ENCODE data around the gene SLCO1A2. TPM values are rescaled to one million over a fixed set of nuclear protein-coding genes. Genes with fewer than 3 reads are reported as not detected.
"Not testable (repeated sequence)": the region's sequence is repeated elsewhere in the genome, so short reads cannot be mapped to it uniquely, and the experiment has no call there.

Gene SLCO1A2
- total RNA-seq, 1 donor from 2014 or later = 23.9 TPM

- H3K4me1 ChIP-seq = no peaks in the 10 kb centered on the region
- H3K27ac ChIP-seq = no peak overlapping the region
- H3K4me3 ChIP-seq = no peak overlapping the region
- H2AFZ ChIP-seq (replicated peaks) = no peak overlapping the region
- no peak for DNase-seq (ENCODE audit: low spot score)
- no peak overlapping the region for H3K27ac Mint-ChIP-seq
- H3K27me3 Mint-ChIP-seq (ENCODE audit: insufficient read depth, low read depth) = no peaks in the 10 kb centered on the region
- H3K4me3 Mint-ChIP-seq = no peak overlapping the region
- H3K79me2 ChIP-seq (ENCODE audit: low read depth) = no peaks in the 10 kb centered on the region
- no peaks in the 10 kb centered on the region for H3K9me3 Mint-ChIP-seq
- no peak overlapping the region for H3K4me2 ChIP-seq
- H3K9me3 ChIP-seq (ENCODE audit: low read depth) = no peaks in the 10 kb centered on the region
- H4K20me1 ChIP-seq (ENCODE audit: low read depth) = no peaks in the 10 kb centered on the region
- H3K9ac ChIP-seq = no peak overlapping the region
- no peaks in the 10 kb centered on the region for H3K4me1 Mint-ChIP-seq
- no peaks in the 10 kb centered on the region for H3K36me3 ChIP-seq
- TF ChIP-seq EZH2 (IDR thresholded peaks at IDR 0.05) = no peak
- H3K27me3 ChIP-seq = no peaks in the 10 kb centered on the region
- no peaks in the 10 kb centered on the region for H3F3A ChIP-seq (ENCODE audit: low read depth)
- no peaks in the 10 kb centered on the region for H3K36me3 Mint-ChIP-seq
These were observed 44.5 kb upstream of the SLCO1A2 start for GRCh38 chr12:21379218-21379617.

GRCh38 chr12:21372602-21373001 is 37.9 kb upstream of the SLCO1A2 start, which contains the start of gene IAPP:
Gene IAPP, plus strand, starts transcription at chr12:21372902. Its CDS starts 450 bp downstream, at chr12:21373352.
- Histone ChIP-seq H3K27ac (no peak within 1 kb of the TSS), H3K9ac (no peak within 1 kb of the TSS), H3K4me3 (no peak within 1 kb of the TSS), H2AFZ (replicated peaks) (no peak within 1 kb of the TSS), H3K9me3 (ENCODE audit: low read depth) (no peaks in the 10 kb centered on the region), H4K20me1 (ENCODE audit: low read depth) (no peaks in the 10 kb centered on the region), H3K4me2 (no peak within 1 kb of the TSS), H3K36me3 (no peaks in the 10 kb centered on the region), H3K4me1 (no peaks in the 10 kb centered on the region), H3K27me3 (no peaks in the 10 kb centered on the region), H3K79me2 (ENCODE audit: low read depth) (no peaks in the 10 kb centered on the region), H3F3A (ENCODE audit: low read depth) (no peaks in the 10 kb centered on the region)
- Mint-ChIP-seq H3K27ac (no peak within 1 kb of the TSS), H3K27me3 (ENCODE audit: insufficient read depth, low read depth) (no peaks in the 10 kb centered on the region), H3K9me3 (no peaks in the 10 kb centered on the region), H3K4me3 (no peak within 1 kb of the TSS), H3K36me3 (no peaks in the 10 kb centered on the region), H3K4me1 (no peaks in the 10 kb centered on the region)
- DNase-seq (ENCODE audit: low spot score) = no peak
- TF ChIP-seq EZH2phosphoT487 (IDR thresholded peaks at IDR 0.05) (no peak), CTCF (IDR thresholded peaks at IDR 0.05) (no peak), EZH2 (IDR thresholded peaks at IDR 0.05) (no peak)

- Histone ChIP-seq H2AFZ (replicated peaks) (no peak overlapping the region), H3K79me2 (ENCODE audit: low read depth) (no peaks in the 10 kb centered on the region), H3K4me2 (no peak overlapping the region), H4K20me1 (ENCODE audit: low read depth) (no peaks in the 10 kb centered on the region), H3K4me3 (no peak overlapping the region), H3K9ac (no peak overlapping the region), H3F3A (ENCODE audit: low read depth) (no peaks in the 10 kb centered on the region), H3K27me3 (no peaks in the 10 kb centered on the region), H3K9me3 (ENCODE audit: low read depth) (no peaks in the 10 kb centered on the region), H3K27ac (no peak overlapping the region), H3K36me3 (no peaks in the 10 kb centered on the region), H3K4me1 (no peaks in the 10 kb centered on the region)
- no peak overlapping the region for H3K27ac Mint-ChIP-seq
- TF ChIP-seq EZH2phosphoT487 (IDR thresholded peaks at IDR 0.05) (no peak), EZH2 (IDR thresholded peaks at IDR 0.05) (no peak), CTCF (IDR thresholded peaks at IDR 0.05) (no peak)
- no peaks in the 10 kb centered on the region for H3K36me3 Mint-ChIP-seq
- no peak for DNase-seq (ENCODE audit: low spot score)
- H3K4me1 Mint-ChIP-seq = no peaks in the 10 kb centered on the region
- H3K4me3 Mint-ChIP-seq = no peak overlapping the region
- no peaks in the 10 kb centered on the region for H3K9me3 Mint-ChIP-seq
- H3K27me3 Mint-ChIP-seq (ENCODE audit: insufficient read depth, low read depth) = no peaks in the 10 kb centered on the region
These were observed 36.2 kb upstream of the SLCO1A2 start for GRCh38 chr12:21370845-21371449.

- no peak overlapping the region for H3K27ac Mint-ChIP-seq
- H3K36me3 Mint-ChIP-seq = no peaks in the 10 kb centered on the region
- Histone ChIP-seq H3K9ac (no peak overlapping the region), H3K9me3 (ENCODE audit: low read depth) (no peaks in the 10 kb centered on the region), H3K4me2 (no peak overlapping the region), H2AFZ (replicated peaks) (no peak overlapping the region), H3K79me2 (ENCODE audit: low read depth) (no peaks in the 10 kb centered on the region), H4K20me1 (ENCODE audit: low read depth) (no peaks in the 10 kb centered on the region), H3K4me1 (no peaks in the 10 kb centered on the region), H3K27ac (no peak overlapping the region), H3K4me3 (no peak overlapping the region), H3F3A (ENCODE audit: low read depth) (no peaks in the 10 kb centered on the region), H3K27me3 (no peaks in the 10 kb centered on the region), H3K36me3 (no peaks in the 10 kb centered on the region)
- DNase-seq (ENCODE audit: low spot score) = no peak
- TF ChIP-seq CTCF (IDR thresholded peaks at IDR 0.05) = no peak
- no peak for TF ChIP-seq EZH2 (IDR thresholded peaks at IDR 0.05)
- TF ChIP-seq EZH2phosphoT487 (IDR thresholded peaks at IDR 0.05) = no peak
- no peaks in the 10 kb centered on the region for H3K27me3 Mint-ChIP-seq (ENCODE audit: insufficient read depth, low read depth)
- no peak overlapping the region for H3K4me3 Mint-ChIP-seq
- peaks cover under 1% of the 10 kb centered on the region for H3K9me3 Mint-ChIP-seq
- H3K4me1 Mint-ChIP-seq = no peaks in the 10 kb centered on the region
These were observed 34.6 kb upstream of the SLCO1A2 start for GRCh38 chr12:21369141-21369980.

DNA sequence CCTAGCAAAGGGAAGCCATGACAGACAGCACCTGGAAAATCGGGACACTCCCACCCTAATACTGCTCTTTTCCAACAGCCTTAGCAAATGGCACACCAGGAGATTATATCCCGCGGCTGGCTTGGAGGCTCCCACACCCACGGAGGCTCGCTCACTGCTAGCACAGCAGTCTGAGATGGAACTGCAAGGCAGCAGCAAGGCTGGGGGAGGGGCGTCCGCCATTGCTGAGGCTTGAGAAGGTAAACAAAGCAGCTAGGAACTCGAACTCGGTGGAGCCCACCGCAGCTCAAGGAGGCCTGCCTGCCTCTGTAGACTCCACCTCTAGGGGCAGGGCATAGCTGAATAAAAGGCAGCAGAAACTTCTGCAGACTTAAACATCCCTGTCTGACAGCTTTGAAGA is 25.9 kb upstream of the SLCO1A2 start:
- not testable (repeated sequence) for H3K27me3 Mint-ChIP-seq (ENCODE audit: insufficient read depth, low read depth); H3K36me3 ChIP-seq; H3K9me3 ChIP-seq (ENCODE audit: low read depth); H3K27me3 ChIP-seq; H3K36me3 Mint-ChIP-seq; H3K9me3 Mint-ChIP-seq; H3K4me3 ChIP-seq; H4K20me1 ChIP-seq (ENCODE audit: low read depth); H3K4me1 Mint-ChIP-seq; H3K9ac ChIP-seq; H3K27ac Mint-ChIP-seq; DNase-seq (ENCODE audit: low spot score); H3K4me1 ChIP-seq; H3K79me2 ChIP-seq (ENCODE audit: low read depth); H3K4me2 ChIP-seq; H3K4me3 Mint-ChIP-seq; H3F3A ChIP-seq (ENCODE audit: low read depth); H3K27ac ChIP-seq; H2AFZ ChIP-seq (replicated peaks)

All from neural progenitor cell (in vitro differentiated cells).